Upper lobe of left lung (tissue), 6 donors: ENCODE results near the gene TMEM108. TPM values are rescaled to one million over a fixed set of nuclear protein-coding genes. Genes with fewer than 3 reads are reported as not detected.

Experiments
- ATAC-seq, 2 donors: fragments of 200-7000 bp; cut with Tn5 transposase; one replicate each; pipeline ENCODE4 v1.9.1; 2022; ENCODE audit warnings: mild to moderate bottlenecking in 2 of 2, moderate library complexity in 2 of 2; ENCODE audit not compliant: low FRiP score in 2 of 2
- DNase-seq, 2 donors: peaks; one replicate each; pipeline ENCODE4 v3.0.0-alpha.2; 2019 to 2020
- H3K27ac ChIP-seq, 4 donors: fragments of 200-600 bp; sonication (generic); one replicate each; pipeline ENCODE4 v1.5.1; 2016 to 2019
- H3K27me3 ChIP-seq, 4 donors: fragments of 200-600 bp; sonication (generic); one replicate each; pipeline ENCODE4 v1.5.1; 2017 to 2019
- H3K36me3 ChIP-seq, 4 donors: fragments of 200-600 bp; sonication (generic); one replicate each; pipeline ENCODE4 v1.5.1; 2016 to 2019
- H3K4me1 ChIP-seq, 4 donors: fragments of 200-600 bp; sonication (generic); one replicate each; pipeline ENCODE4 v1.5.1; 2018 to 2019
- H3K4me3 ChIP-seq, 4 donors: fragments of 200-600 bp; sonication (generic); one replicate each; pipeline ENCODE4 v1.5.1; 2017 to 2019; ENCODE audit warnings: mild to moderate bottlenecking in 2 of 4, moderate library complexity in 1 of 4
- H3K9me3 ChIP-seq, 4 donors: fragments of 200-600 bp; sonication (generic); one replicate each; pipeline ENCODE4 v1.5.1; 2018 to 2019
- EP300 ChIP-seq, 4 donors: sonication (generic); formaldehyde crosslinking; IDR thresholded peaks; one replicate each; pipeline ENCODE4 v1.5.1; 2017; ENCODE audit warnings: antibody characterized with exemption in 4 of 4, control low read depth in 2 of 4
- POLR2A ChIP-seq, 4 donors: fragments of 450-650 bp; IDR thresholded peaks; one replicate each; pipeline ENCODE4 v1.5.1; 2016 to 2017; ENCODE audit warnings: antibody characterized with exemption in 4 of 4, mild to moderate bottlenecking in 2 of 4
- POLR2AphosphoS5 ChIP-seq, 2 donors: sonication (generic); formaldehyde crosslinking; IDR thresholded peaks; one replicate each; pipeline ENCODE4 v1.5.1; 2017; ENCODE audit warnings: antibody characterized with exemption in 2 of 2
- WGBS, 2 donors: methylation state at CpG; one replicate each; pipeline ENCODE4 v1.1.5; 2017 to 2018; 5-methylcytosine and 5-hydroxymethylcytosine counted together
- total RNA-seq, 6 donors: library from RNA; depleted of rRNA in 4 of 6; stranded (reverse); fragments of >200 nt in 4 of 6; gene quantifications; one replicate each; pipeline versions ENCODE4 v1.1.0 to v1.2.1, GENCODE V29; 2016 to 2021
- TF ChIP-seq, protein P1 (sequence below), 6 experiments: fragments of 450-650 bp in 4 of 6; fragments of 200-600 bp in 2 of 6; sonication (generic) in 2 of 6; IDR thresholded peaks; one replicate each; pipeline ENCODE4 v1.5.1; 2016 to 2019; ENCODE audit warnings: antibody characterized with exemption in 6 of 6
- donor health status: DM: no; HTN: no; CAD: no; lungs with moderate emphysema.
- donor health status: DM: no; HTN: yes; CAD: no; lungs with severe emphysema.

The TMEM108 gene
- total RNA-seq, 6 donors from 2014 or later = 3.1 to 13.0 (median 7.9) TPM

DNA sequence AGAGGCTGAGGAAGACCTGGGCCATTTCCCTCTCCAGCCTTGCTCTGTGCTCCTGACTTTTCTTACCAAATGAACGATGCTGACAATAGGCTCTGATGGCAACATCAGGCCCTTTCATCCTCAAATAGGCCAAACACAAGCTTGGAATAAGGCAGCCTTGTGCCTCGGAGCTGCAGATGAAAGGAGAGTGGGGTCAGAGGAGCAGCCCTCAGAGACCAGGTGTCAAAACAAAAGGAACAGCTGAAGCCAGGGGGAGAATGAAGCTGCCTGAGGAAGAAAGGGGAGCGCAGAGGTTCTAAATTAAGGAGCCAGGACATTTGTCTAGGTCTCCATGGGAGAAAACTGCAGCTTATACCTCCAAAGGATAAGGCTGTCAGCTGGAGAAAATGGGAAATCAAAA, 366.7 kb downstream of the TMEM108 start:
- Histone ChIP-seq H3K4me1 (no peaks in the 10 kb centered on the region), H3K4me3 (no peak overlapping the region), H3K36me3 (no peaks in the 10 kb centered on the region), H3K9me3 (no peaks in the 10 kb centered on the region), H3K27me3 (no peaks in the 10 kb centered on the region), H3K27ac (no peak overlapping the region)
- no peak for TF ChIP-seq EP300 (IDR thresholded peaks at IDR 0.05)
- no peak for TF ChIP-seq POLR2AphosphoS5 (IDR thresholded peaks at IDR 0.05)
- TF ChIP-seq, protein P1, sequence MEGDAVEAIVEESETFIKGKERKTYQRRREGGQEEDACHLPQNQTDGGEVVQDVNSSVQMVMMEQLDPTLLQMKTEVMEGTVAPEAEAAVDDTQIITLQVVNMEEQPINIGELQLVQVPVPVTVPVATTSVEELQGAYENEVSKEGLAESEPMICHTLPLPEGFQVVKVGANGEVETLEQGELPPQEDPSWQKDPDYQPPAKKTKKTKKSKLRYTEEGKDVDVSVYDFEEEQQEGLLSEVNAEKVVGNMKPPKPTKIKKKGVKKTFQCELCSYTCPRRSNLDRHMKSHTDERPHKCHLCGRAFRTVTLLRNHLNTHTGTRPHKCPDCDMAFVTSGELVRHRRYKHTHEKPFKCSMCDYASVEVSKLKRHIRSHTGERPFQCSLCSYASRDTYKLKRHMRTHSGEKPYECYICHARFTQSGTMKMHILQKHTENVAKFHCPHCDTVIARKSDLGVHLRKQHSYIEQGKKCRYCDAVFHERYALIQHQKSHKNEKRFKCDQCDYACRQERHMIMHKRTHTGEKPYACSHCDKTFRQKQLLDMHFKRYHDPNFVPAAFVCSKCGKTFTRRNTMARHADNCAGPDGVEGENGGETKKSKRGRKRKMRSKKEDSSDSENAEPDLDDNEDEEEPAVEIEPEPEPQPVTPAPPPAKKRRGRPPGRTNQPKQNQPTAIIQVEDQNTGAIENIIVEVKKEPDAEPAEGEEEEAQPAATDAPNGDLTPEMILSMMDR (IDR thresholded peaks at IDR 0.05) = no peak
- TF ChIP-seq POLR2A (IDR thresholded peaks at IDR 0.05) = no peak
- 86 to 94% methylated on average over 3 of the region's 3 CpGs for WGBS, 2 donors
- DNase-seq (no peak), ATAC-seq (no peak)

DNA sequence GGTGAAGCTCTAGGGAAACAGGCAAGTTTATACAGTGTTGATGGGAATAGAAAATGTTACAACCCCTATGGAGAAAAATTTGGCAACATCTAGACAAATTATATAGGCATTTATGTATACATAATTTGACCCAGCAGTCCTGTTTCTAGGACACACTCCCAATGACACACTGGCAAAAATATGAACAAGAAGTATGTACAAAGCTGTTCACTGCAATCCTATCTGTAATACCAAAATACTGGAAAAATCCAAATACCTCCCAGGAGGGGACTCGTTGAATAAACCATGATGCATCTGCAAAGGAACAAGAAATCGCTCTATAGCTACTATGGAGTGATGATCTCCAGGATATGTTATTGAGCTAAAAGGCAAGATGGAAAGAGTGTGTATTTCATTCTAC, 370.2 kb downstream of the TMEM108 start:
- Histone ChIP-seq H3K4me1 (peaks cover 0 to 2% (median 0%) of the 10 kb centered on the region in 4 donors), H3K4me3 (no peak overlapping the region), H3K27ac (no peak overlapping the region), H3K27me3 (no peaks in the 10 kb centered on the region), H3K36me3 (no peaks in the 10 kb centered on the region), H3K9me3 (no peaks in the 10 kb centered on the region)
- no peak for DNase-seq
- no peak for ATAC-seq
- whole genome bisulfite sequencing, 2 donors = 90 to 97% methylated on average over 2 of the region's 2 CpGs
- TF ChIP-seq POLR2AphosphoS5 (IDR thresholded peaks at IDR 0.05) = no peak
- TF ChIP-seq, protein P1 (IDR thresholded peaks at IDR 0.05) = no peak
- no peak for TF ChIP-seq EP300 (IDR thresholded peaks at IDR 0.05)
- no peak for TF ChIP-seq POLR2A (IDR thresholded peaks at IDR 0.05)

DNA sequence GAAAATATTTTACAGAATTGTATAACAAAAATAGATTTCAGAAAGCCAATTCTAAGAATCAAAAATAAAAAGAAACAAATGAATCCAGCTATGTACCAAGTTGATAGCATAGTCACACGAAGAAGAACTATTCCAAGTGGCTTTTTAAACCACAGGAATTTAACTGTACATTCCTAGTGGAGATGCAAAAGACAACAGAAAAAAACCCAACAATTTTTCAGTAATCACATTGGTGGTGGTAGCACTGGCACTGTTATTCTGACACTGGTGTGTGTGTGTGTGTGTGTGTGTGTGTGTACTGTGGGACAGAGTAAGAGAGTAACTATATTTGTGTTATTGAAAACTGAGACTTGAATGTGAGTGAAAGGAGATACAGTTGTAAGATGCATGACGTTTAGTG, 370.8 kb downstream of the TMEM108 start:
- no peaks in the 10 kb centered on the region for H3K27me3 ChIP-seq
- H3K4me3 ChIP-seq = no peak overlapping the region
- TF ChIP-seq EP300 (IDR thresholded peaks at IDR 0.05) (no peak), POLR2AphosphoS5 (IDR thresholded peaks at IDR 0.05) (no peak), POLR2A (IDR thresholded peaks at IDR 0.05) (no peak)
- TF ChIP-seq, protein P1 (IDR thresholded peaks at IDR 0.05) = no peak
- 56 to 64% methylated on average over 2 of the region's 2 CpGs for WGBS, 2 donors
- ATAC-seq = no peak
- DNase-seq = no peak
- H3K36me3 ChIP-seq = no peaks in the 10 kb centered on the region
- no peaks in the 10 kb centered on the region for H3K9me3 ChIP-seq
- H3K4me1 ChIP-seq = peaks cover 0 to 7% (median 1%) of the 10 kb centered on the region in 4 donors
- H3K27ac ChIP-seq = no peak overlapping the region

GRCh38 chr3:133410191-133410892, 372.2 kb downstream of the TMEM108 start:
- Histone ChIP-seq H3K4me1 (peaks cover 0 to 7% (median 1%) of the 10 kb centered on the region in 4 donors), H3K27ac (no peak overlapping the region), H3K36me3 (no peaks in the 10 kb centered on the region), H3K9me3 (no peaks in the 10 kb centered on the region), H3K27me3 (no peaks in the 10 kb centered on the region), H3K4me3 (no peak overlapping the region)
- DNase-seq (peak in 1 of 2 donors; percentile 13), ATAC-seq (no peak)
- TF ChIP-seq POLR2AphosphoS5 (IDR thresholded peaks at IDR 0.05) = no peak
- no peak for TF ChIP-seq POLR2A (IDR thresholded peaks at IDR 0.05)
- no peak for TF ChIP-seq EP300 (IDR thresholded peaks at IDR 0.05)
- TF ChIP-seq, protein P1 (IDR thresholded peaks at IDR 0.05) = no peak
- 84 to 88% methylated on average over 16 to 17 of the region's 17 CpGs for WGBS, 2 donors
